Measurements from ENCODE around the gene MEG3.

The MEG3 gene

DNA sequence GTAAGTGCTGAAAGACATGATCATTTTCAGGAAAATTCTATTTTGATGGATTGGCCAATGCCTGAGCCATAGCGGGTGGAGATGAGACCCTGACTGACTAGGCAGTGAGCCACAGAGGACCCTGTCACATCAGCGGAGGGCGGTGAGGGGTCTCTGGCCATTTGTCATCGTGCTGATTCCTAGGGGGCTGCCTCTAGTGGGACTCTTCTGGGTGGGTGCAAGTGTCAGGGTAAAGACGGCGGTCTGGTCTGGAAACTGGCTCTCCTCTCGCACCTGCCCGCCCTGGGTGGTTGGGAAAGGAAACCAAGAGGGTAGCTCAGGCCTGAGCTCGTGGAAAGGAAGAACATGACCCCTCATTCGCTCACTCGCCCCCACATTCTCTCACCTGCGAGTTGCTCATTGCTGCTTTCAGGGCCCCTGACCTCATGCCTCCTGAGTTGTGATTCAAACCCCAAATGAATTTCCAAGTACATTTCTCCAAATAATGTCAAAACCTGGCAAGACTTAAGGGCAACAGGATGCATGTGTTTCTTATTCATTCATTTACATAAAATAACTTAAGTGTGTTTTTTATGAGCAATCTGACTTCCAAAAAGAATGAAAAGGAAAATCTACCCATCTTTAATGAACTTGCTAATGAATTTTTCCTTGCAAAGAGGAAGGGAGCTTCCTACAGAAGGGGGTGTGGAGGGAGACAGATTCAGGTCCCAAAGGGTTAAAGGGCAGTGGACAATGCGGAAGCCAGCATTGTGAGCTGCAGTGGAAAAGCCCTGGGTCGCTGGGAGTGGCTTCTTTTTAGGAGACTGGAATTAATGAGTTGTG lies 12.8 kb downstream of the MEG3 start:
- DNase-seq (ENCODE audit: low read depth), result no peak
- TF ChIP-seq, protein P1, sequence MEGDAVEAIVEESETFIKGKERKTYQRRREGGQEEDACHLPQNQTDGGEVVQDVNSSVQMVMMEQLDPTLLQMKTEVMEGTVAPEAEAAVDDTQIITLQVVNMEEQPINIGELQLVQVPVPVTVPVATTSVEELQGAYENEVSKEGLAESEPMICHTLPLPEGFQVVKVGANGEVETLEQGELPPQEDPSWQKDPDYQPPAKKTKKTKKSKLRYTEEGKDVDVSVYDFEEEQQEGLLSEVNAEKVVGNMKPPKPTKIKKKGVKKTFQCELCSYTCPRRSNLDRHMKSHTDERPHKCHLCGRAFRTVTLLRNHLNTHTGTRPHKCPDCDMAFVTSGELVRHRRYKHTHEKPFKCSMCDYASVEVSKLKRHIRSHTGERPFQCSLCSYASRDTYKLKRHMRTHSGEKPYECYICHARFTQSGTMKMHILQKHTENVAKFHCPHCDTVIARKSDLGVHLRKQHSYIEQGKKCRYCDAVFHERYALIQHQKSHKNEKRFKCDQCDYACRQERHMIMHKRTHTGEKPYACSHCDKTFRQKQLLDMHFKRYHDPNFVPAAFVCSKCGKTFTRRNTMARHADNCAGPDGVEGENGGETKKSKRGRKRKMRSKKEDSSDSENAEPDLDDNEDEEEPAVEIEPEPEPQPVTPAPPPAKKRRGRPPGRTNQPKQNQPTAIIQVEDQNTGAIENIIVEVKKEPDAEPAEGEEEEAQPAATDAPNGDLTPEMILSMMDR (IDR thresholded peaks at IDR 0.05; ENCODE audit: low read depth, low read length, missing control alignments), result no peak
- H3K4me3 ChIP-seq (ENCODE audit: low read depth, low read length), result no peak overlapping the region

DNA sequence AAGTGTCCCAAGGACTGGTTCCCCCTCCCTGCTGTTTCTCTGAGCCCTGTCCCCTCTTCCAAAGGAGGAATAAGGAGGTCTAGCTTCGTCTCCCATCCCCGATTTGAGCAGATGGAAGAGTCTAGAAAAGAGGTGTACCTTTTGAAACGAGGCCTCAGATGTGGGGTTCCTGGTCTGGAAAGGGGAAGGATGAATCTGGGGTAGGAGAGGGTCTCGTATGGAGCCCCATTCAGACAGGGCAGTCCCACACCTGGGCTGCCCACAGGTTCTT lies 13.3 kb downstream of the MEG3 start:
- no peak for DNase-seq (ENCODE audit: low read depth)
- H3K4me3 ChIP-seq (ENCODE audit: low read depth, low read length), result no peak overlapping the region
- TF ChIP-seq, protein P1 (IDR thresholded peaks at IDR 0.05; ENCODE audit: low read depth, low read length, missing control alignments), result no peak

DNA sequence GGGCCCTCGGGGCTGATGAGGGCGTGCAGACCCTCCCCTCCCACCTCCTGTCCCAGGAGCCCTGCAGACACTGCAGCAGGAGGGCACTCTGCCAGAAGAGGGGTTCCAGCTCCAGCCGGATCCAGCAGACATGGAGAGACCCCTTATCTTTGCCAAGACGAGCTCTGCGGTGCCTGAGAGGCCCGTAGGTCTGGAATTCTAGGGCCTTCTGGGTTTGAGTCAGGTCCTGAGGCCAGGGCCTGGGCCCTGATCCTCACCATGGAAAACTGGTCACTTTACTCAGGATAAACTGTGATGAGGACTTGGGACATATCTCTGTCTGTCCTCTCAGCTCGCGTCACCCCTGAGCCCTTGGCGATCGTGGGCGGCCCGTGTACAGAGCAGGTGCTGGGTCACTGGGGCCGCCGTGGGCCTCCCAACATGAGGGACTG lies 13.8 kb downstream of the MEG3 start:
- no peak for DNase-seq (ENCODE audit: low read depth)
- H3K4me3 ChIP-seq (ENCODE audit: low read depth, low read length), result no peak overlapping the region
- TF ChIP-seq, protein P1 (IDR thresholded peaks at IDR 0.05; ENCODE audit: low read depth, low read length, missing control alignments), result no peak

DNA sequence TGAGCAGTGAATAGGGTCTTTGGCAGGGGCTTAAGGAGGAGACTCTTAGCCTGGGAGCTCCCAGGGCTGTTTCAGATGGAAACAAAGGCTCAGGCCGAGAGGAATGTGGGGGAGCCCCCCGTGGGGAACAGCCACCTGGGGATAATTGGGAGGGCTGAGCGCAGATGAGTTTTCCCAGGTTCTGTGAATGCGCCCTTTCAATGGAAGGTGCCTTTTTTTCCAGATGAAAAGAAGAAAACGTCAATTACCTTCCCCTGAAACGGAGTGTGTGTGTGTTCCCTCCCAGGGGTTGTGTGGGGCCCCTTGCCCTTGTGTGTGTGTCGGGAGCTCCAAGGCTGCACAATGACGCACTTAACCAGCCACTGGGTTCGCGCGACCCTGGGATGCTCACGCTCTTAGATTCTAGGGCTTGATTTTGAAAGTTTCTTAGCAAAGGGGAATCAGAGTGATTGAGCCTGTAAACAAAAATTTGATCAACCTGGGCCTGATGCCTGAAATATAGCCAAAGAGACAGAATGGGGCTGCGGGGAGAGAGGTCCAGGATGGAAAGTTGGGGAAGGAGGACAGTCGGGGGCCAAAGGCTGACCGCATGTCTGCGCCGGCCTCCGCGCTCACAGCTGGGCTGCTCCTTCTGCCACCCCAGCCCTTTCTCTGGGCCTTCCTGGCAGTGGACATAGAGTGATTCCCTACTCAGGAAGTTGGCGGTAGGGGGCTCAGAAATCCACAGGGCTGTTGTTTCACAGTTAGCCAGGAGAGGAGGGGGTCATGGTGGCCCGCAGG lies 14.6 kb downstream of the MEG3 start:
- TF ChIP-seq, protein P1 (IDR thresholded peaks at IDR 0.05; ENCODE audit: low read depth, low read length, missing control alignments), result no peak
- DNase-seq (ENCODE audit: low read depth), result no peak
- H3K4me3 ChIP-seq (ENCODE audit: low read depth, low read length), result no peak overlapping the region

DNA sequence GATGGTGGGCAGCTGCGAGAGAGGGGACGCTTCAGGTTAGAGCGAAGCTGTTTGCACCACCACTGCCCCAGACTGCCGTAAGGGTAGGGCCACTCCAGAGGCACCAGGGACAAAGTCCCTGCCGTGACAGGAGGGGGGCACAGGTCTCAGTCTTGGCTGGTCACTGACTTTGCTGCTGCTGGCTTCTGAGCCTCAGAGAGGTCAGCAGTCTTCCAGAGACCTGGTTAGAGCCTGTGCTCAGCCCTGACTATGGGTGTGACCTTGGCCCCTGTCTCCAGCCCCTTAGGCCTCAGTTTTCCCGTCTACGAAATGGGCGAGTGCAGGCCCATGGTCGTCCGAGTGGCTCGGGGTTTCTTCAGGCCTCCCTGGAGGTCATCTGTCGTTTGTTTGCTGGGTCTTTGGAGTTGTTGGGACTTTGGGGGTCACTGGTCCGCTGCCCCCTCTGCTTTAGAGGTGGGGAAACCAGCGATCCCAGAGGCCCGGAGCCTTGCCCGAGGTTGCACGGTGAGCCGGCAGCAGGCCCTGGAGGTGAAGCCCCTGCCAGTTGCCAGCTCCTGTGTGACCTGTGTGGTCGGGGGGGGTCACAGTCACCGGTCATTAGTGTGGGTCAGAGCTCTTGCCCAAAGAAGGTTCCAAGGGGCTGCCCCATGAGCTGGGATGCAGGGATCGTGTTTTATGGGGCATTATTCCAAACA lies 15.3 kb downstream of the MEG3 start:
- TF ChIP-seq, protein P1 (IDR thresholded peaks at IDR 0.05; ENCODE audit: low read depth, low read length, missing control alignments), result no peak
- DNase-seq (ENCODE audit: low read depth), result no peak
- H3K4me3 ChIP-seq (ENCODE audit: low read depth, low read length), result no peak overlapping the region

DNA sequence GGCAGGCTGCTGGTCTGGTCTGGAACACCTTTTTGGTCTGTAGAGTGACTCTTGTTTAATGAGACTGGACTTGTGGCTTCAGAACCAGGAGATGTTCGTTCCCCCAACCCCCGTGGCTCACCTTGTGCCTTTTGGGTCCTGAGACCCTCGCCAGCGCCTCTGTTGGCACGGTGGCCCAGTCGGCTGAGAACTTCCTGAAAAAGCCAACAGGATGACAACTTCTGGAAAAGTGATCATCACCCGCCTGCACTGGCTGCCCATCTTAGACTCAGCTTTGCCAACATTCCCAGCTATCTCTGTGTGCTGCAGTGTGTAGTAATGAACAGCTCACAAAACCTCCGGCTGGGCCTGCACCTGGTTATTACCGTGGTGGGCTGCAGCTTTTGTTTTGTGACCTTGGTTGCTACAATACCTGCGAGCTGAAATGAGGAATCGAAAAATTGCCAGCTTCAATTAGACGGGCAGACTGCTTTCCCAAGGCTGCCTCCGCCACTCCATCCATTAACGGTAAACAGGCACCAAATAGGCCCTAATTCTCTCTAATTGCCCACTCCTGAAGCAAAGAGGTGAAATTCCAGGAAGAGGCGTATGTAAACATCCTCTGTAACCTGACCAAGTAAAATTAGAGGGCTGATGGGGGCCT lies 16.0 kb downstream of the MEG3 start:
- no peak for DNase-seq (ENCODE audit: low read depth)

More for the DNA sequence above, 16.0 kb downstream of the MEG3 start:
- no peak overlapping the region for H3K4me3 ChIP-seq (ENCODE audit: low read depth, low read length)
- TF ChIP-seq, protein P1 (IDR thresholded peaks at IDR 0.05; ENCODE audit: low read depth, low read length, missing control alignments), result no peak
